ENCODE measurements around the gene BCL2.
"Not testable (repeated sequence)": the region's sequence is repeated elsewhere in the genome, so short reads cannot be mapped to it uniquely, and the experiment has no call there.

BCL2 gene

GRCh38 chr18:63207143-63207790 is 112.3 kb downstream of the BCL2 start:
- H3K27me3 ChIP-seq (replicated peaks; ENCODE audit: control insufficient read depth, insufficient read depth, low read length, poor library complexity, severe bottlenecking): no peaks in the 10 kb centered on the region
- peak overlapping the region; percentile 41 for H3K4me3 ChIP-seq (ENCODE audit: insufficient read depth, low read depth, low read length, poor library complexity, severe bottlenecking)
- DNase-seq: no peak
- no peaks in the 10 kb centered on the region for H3K36me3 ChIP-seq (ENCODE audit: control insufficient read depth, insufficient read depth, low read length)
- peaks cover 82% of the 10 kb centered on the region for H3K4me1 ChIP-seq (ENCODE audit: control insufficient read depth, insufficient read depth, low read length, poor library complexity, severe bottlenecking)
- peak overlapping the region; percentile 60 for H3K27ac ChIP-seq (ENCODE audit: insufficient read depth, low read length, poor library complexity, severe bottlenecking)
- H3K9me3 ChIP-seq (ENCODE audit: control insufficient read depth, low read length): no peaks in the 10 kb centered on the region

- Histone ChIP-seq H3K27ac (ENCODE audit: insufficient read depth, low read length, poor library complexity, severe bottlenecking) (peak overlapping the region; percentile 60), H3K4me3 (ENCODE audit: insufficient read depth, low read depth, low read length, poor library complexity, severe bottlenecking) (peak overlapping the region; percentile 41), H3K36me3 (ENCODE audit: control insufficient read depth, insufficient read depth, low read length) (no peaks in the 10 kb centered on the region), H3K4me1 (ENCODE audit: control insufficient read depth, insufficient read depth, low read length, poor library complexity, severe bottlenecking) (peaks cover 76% of the 10 kb centered on the region), H3K27me3 (replicated peaks; ENCODE audit: control insufficient read depth, insufficient read depth, low read length, poor library complexity, severe bottlenecking) (no peaks in the 10 kb centered on the region), H3K9me3 (ENCODE audit: control insufficient read depth, low read length) (no peaks in the 10 kb centered on the region)
- no peak for DNase-seq
These were observed 113.0 kb downstream of the BCL2 start for GRCh38 chr18:63206433-63207142.

- Histone ChIP-seq H3K4me3 (ENCODE audit: insufficient read depth, low read depth, low read length, poor library complexity, severe bottlenecking) (peak overlapping the region; percentile 41), H3K4me1 (ENCODE audit: control insufficient read depth, insufficient read depth, low read length, poor library complexity, severe bottlenecking) (peaks cover 74% of the 10 kb centered on the region), H3K9me3 (ENCODE audit: control insufficient read depth, low read length) (no peaks in the 10 kb centered on the region), H3K27me3 (replicated peaks; ENCODE audit: control insufficient read depth, insufficient read depth, low read length, poor library complexity, severe bottlenecking) (no peaks in the 10 kb centered on the region), H3K27ac (ENCODE audit: insufficient read depth, low read length, poor library complexity, severe bottlenecking) (peak overlapping the region; percentile 60), H3K36me3 (ENCODE audit: control insufficient read depth, insufficient read depth, low read length) (no peaks in the 10 kb centered on the region)
- DNase-seq: no peak
These were observed 113.7 kb downstream of the BCL2 start for GRCh38 chr18:63205791-63206252.

GRCh38 chr18:63203497-63203896 is 116.1 kb downstream of the BCL2 start:
- H3K27me3 ChIP-seq (replicated peaks; ENCODE audit: control insufficient read depth, insufficient read depth, low read length, poor library complexity, severe bottlenecking): no peaks in the 10 kb centered on the region
- no peak overlapping the region for H3K27ac ChIP-seq (ENCODE audit: insufficient read depth, low read length, poor library complexity, severe bottlenecking)
- DNase-seq: no peak
- H3K36me3 ChIP-seq (ENCODE audit: control insufficient read depth, insufficient read depth, low read length): no peaks in the 10 kb centered on the region
- no peak overlapping the region for H3K4me3 ChIP-seq (ENCODE audit: insufficient read depth, low read depth, low read length, poor library complexity, severe bottlenecking)
- H3K9me3 ChIP-seq (ENCODE audit: control insufficient read depth, low read length): no peaks in the 10 kb centered on the region
- H3K4me1 ChIP-seq (ENCODE audit: control insufficient read depth, insufficient read depth, low read length, poor library complexity, severe bottlenecking): peaks cover 62% of the 10 kb centered on the region

- DNase-seq: no peak
- Histone ChIP-seq H3K4me1 (ENCODE audit: control insufficient read depth, insufficient read depth, low read length, poor library complexity, severe bottlenecking) (peaks cover 64% of the 10 kb centered on the region), H3K27me3 (replicated peaks; ENCODE audit: control insufficient read depth, insufficient read depth, low read length, poor library complexity, severe bottlenecking) (no peaks in the 10 kb centered on the region), H3K27ac (ENCODE audit: insufficient read depth, low read length, poor library complexity, severe bottlenecking) (no peak overlapping the region), H3K36me3 (ENCODE audit: control insufficient read depth, insufficient read depth, low read length) (no peaks in the 10 kb centered on the region), H3K9me3 (ENCODE audit: control insufficient read depth, low read length) (no peaks in the 10 kb centered on the region), H3K4me3 (ENCODE audit: insufficient read depth, low read depth, low read length, poor library complexity, severe bottlenecking) (no peak overlapping the region)
These were observed 116.7 kb downstream of the BCL2 start for GRCh38 chr18:63202828-63203227.

- not testable (repeated sequence) for H3K27me3 ChIP-seq (replicated peaks; ENCODE audit: control insufficient read depth, insufficient read depth, low read length, poor library complexity, severe bottlenecking); H3K9me3 ChIP-seq (ENCODE audit: control insufficient read depth, low read length); H3K27ac ChIP-seq (ENCODE audit: insufficient read depth, low read length, poor library complexity, severe bottlenecking); H3K36me3 ChIP-seq (ENCODE audit: control insufficient read depth, insufficient read depth, low read length); DNase-seq; H3K4me3 ChIP-seq (ENCODE audit: insufficient read depth, low read depth, low read length, poor library complexity, severe bottlenecking)
- peaks cover 58% of the 10 kb centered on the region for H3K4me1 ChIP-seq (ENCODE audit: control insufficient read depth, insufficient read depth, low read length, poor library complexity, severe bottlenecking)
These were observed 118.1 kb downstream of the BCL2 start for GRCh38 chr18:63201456-63201855.

- H3K9me3 ChIP-seq (ENCODE audit: control insufficient read depth, low read length): no peaks in the 10 kb centered on the region
- peaks cover 41% of the 10 kb centered on the region for H3K4me1 ChIP-seq (ENCODE audit: control insufficient read depth, insufficient read depth, low read length, poor library complexity, severe bottlenecking)
- peak in 1 of 3 donors; percentile 17 for DNase-seq
- H3K27ac ChIP-seq (ENCODE audit: insufficient read depth, low read length, poor library complexity, severe bottlenecking): peak overlapping the region; percentile 58
- no peaks in the 10 kb centered on the region for H3K36me3 ChIP-seq (ENCODE audit: control insufficient read depth, insufficient read depth, low read length)
- no peaks in the 10 kb centered on the region for H3K27me3 ChIP-seq (replicated peaks; ENCODE audit: control insufficient read depth, insufficient read depth, low read length, poor library complexity, severe bottlenecking)
- H3K4me3 ChIP-seq (ENCODE audit: insufficient read depth, low read depth, low read length, poor library complexity, severe bottlenecking): peak overlapping the region; percentile 52
These were observed 119.8 kb downstream of the BCL2 start for GRCh38 chr18:63199743-63200241.

- H3K36me3 ChIP-seq (ENCODE audit: control insufficient read depth, insufficient read depth, low read length): no peaks in the 10 kb centered on the region
- H3K27me3 ChIP-seq (replicated peaks; ENCODE audit: control insufficient read depth, insufficient read depth, low read length, poor library complexity, severe bottlenecking): no peaks in the 10 kb centered on the region
- no peak for DNase-seq
- H3K4me1 ChIP-seq (ENCODE audit: control insufficient read depth, insufficient read depth, low read length, poor library complexity, severe bottlenecking): peaks cover 35% of the 10 kb centered on the region
- H3K27ac ChIP-seq (ENCODE audit: insufficient read depth, low read length, poor library complexity, severe bottlenecking): peak overlapping the region; percentile 58
- peak overlapping the region; percentile 52 for H3K4me3 ChIP-seq (ENCODE audit: insufficient read depth, low read depth, low read length, poor library complexity, severe bottlenecking)
- H3K9me3 ChIP-seq (ENCODE audit: control insufficient read depth, low read length): no peaks in the 10 kb centered on the region
These were observed 120.5 kb downstream of the BCL2 start for GRCh38 chr18:63198868-63199742.

- Histone ChIP-seq H3K36me3 (ENCODE audit: control insufficient read depth, insufficient read depth, low read length) (no peaks in the 10 kb centered on the region), H3K27ac (ENCODE audit: insufficient read depth, low read length, poor library complexity, severe bottlenecking) (peak overlapping the region; percentile 58), H3K4me3 (ENCODE audit: insufficient read depth, low read depth, low read length, poor library complexity, severe bottlenecking) (peak overlapping the region; percentile 52), H3K27me3 (replicated peaks; ENCODE audit: control insufficient read depth, insufficient read depth, low read length, poor library complexity, severe bottlenecking) (no peaks in the 10 kb centered on the region), H3K9me3 (ENCODE audit: control insufficient read depth, low read length) (no peaks in the 10 kb centered on the region), H3K4me1 (ENCODE audit: control insufficient read depth, insufficient read depth, low read length, poor library complexity, severe bottlenecking) (peaks cover 29% of the 10 kb centered on the region)
- no peak for DNase-seq
These were observed 121.3 kb downstream of the BCL2 start for GRCh38 chr18:63198098-63198760.

Measured in effector memory CD4-positive, alpha-beta T cell (primary cell).